WTC11 (cell line): ENCODE data around the gene NCAPD2. TPM values are rescaled to one million over a fixed set of nuclear protein-coding genes. Genes with fewer than 3 reads are reported as not detected.
A peak's percentile ranks its signal among the peaks of the same experiment; 100 is the strongest.

Experiments used
- ATAC-seq: fragments of 200-7000 bp; cut with Tn5 transposase; 2 replicates; pipeline ENCODE4 v1.10.0; 2021; ENCODE audit warnings: mild to moderate bottlenecking, moderate library complexity
- CTCF ChIA-PET: fragments of 300-600 bp; sonication (Branson Sonifier 250); formaldehyde crosslinking; loops from one replicate; lab custom pipeline; 2021; ENCODE audit warnings: antibody characterized with exemption; lab: Charles Lee
- POLR2A ChIA-PET: fragments of 350-600 bp; sonication (Branson Sonifier 250); formaldehyde crosslinking; loops from one replicate; lab custom pipeline; 2021; ENCODE audit warnings: antibody characterized with exemption; lab: Charles Lee
- DNase-seq: peaks from one replicate; pipeline ENCODE4 v3.0.0; 2021; ENCODE audit warnings: low spot score
- H3K27ac Mint-ChIP-seq: 2 replicates; pipeline ENCODE4 v1.8.0; 2021; ENCODE audit warnings: mixed read lengths
- H3K27me3 Mint-ChIP-seq: 2 replicates; pipeline ENCODE4 v1.8.0; 2021; ENCODE audit warnings: low read depth, mild to moderate bottlenecking, moderate library complexity, mixed read lengths
- H3K36me3 Mint-ChIP-seq: 2 replicates; pipeline ENCODE4 v1.8.0; 2021; ENCODE audit warnings: mixed read lengths
- H3K4me1 Mint-ChIP-seq: 2 replicates; pipeline ENCODE4 v1.8.0; 2022; ENCODE audit warnings: mixed read lengths
- H3K4me3 Mint-ChIP-seq: 2 replicates; pipeline ENCODE4 v1.8.0; 2021; ENCODE audit warnings: mild to moderate bottlenecking, moderate library complexity, mixed read lengths
- H3K9me3 Mint-ChIP-seq: 2 replicates; pipeline ENCODE4 v1.8.0; 2021; ENCODE audit warnings: mixed read lengths
- GABPB1 ChIP-seq: sonication (generic); formaldehyde crosslinking; IDR thresholded peaks from 2 replicates; pipeline ENCODE4 v1.8.1; 2023; ENCODE audit warnings: mild to moderate bottlenecking, missing genetic modification reagents
- GTF2I ChIP-seq: fragments of 250-450 bp; sonication (Bioruptor Pico); conservative IDR thresholded peaks from 2 replicates; pipeline ENCODE4 v1.4.0; 2021; ENCODE audit warnings: mild to moderate bottlenecking
- NFE2L1 ChIP-seq: sonication (generic); formaldehyde crosslinking; IDR thresholded peaks from 2 replicates; pipeline ENCODE4 v1.8.1; 2023; ENCODE audit warnings: missing genetic modification reagents
- PRDM15 ChIP-seq: sonication (generic); formaldehyde crosslinking; IDR thresholded peaks from 2 replicates; pipeline ENCODE4 v1.8.0; 2022; ENCODE audit warnings: missing genetic modification reagents
- SP1 ChIP-seq: sonication (generic); formaldehyde crosslinking; conservative IDR thresholded peaks from 2 replicates; pipeline ENCODE4 v1.8.1; 2022; ENCODE audit warnings: missing genetic modification reagents
- USF2 ChIP-seq: sonication (generic); formaldehyde crosslinking; IDR thresholded peaks from 2 replicates; pipeline ENCODE4 v1.8.1; 2023; ENCODE audit warnings: mild to moderate bottlenecking, missing genetic modification reagents, moderate library complexity
- ZNF232 ChIP-seq: sonication (generic); formaldehyde crosslinking; IDR thresholded peaks from 2 replicates; pipeline ENCODE4 v1.8.0; 2022; ENCODE audit warnings: mild to moderate bottlenecking, missing genetic modification reagents
- ZNF317 ChIP-seq: sonication (generic); formaldehyde crosslinking; IDR thresholded peaks from 2 replicates; pipeline ENCODE4 v1.8.1; 2023; ENCODE audit warnings: low read depth, mild to moderate bottlenecking, moderate library complexity, missing genetic modification reagents, borderline replicate concordance
- ZNF423 ChIP-seq: fragments of 250-450 bp; sonication (Bioruptor Pico); IDR thresholded peaks from 2 replicates; pipeline ENCODE4 v2.1.2; 2022; ENCODE audit warnings: mild to moderate bottlenecking, moderate library complexity
- total RNA-seq: library from RNA; stranded (reverse); gene quantifications from 3 replicates; pipeline ENCODE4 v1.2.3, GENCODE V29; 2021
- TF ChIP-seq, protein P1 (sequence below): sonication (generic); formaldehyde crosslinking; IDR thresholded peaks from 2 replicates; pipeline ENCODE4 v1.8.0; 2023; ENCODE audit warnings: mild to moderate bottlenecking, missing genetic modification reagents
- TF ChIP-seq, protein P2 (sequence below): fragments of 250-450 bp; sonication (Bioruptor Pico); IDR thresholded peaks from 2 replicates; pipeline ENCODE4 v2.1.2; 2022; ENCODE audit warnings: mild to moderate bottlenecking, moderate library complexity
- TF ChIP-seq, protein P3 (sequence below): sonication (generic); formaldehyde crosslinking; IDR thresholded peaks from 2 replicates; pipeline ENCODE4 v1.8.0; 2022; ENCODE audit warnings: mild to moderate bottlenecking, missing genetic modification reagents
- TF ChIP-seq, protein P4 (sequence below): sonication (generic); formaldehyde crosslinking; IDR thresholded peaks from 2 replicates; pipeline ENCODE4 v1.8.0; 2022; ENCODE audit warnings: mild to moderate bottlenecking, missing genetic modification reagents

The NCAPD2 gene
- total RNA-seq, 1 experiment from 2014 or later = 141 TPM

DNA sequence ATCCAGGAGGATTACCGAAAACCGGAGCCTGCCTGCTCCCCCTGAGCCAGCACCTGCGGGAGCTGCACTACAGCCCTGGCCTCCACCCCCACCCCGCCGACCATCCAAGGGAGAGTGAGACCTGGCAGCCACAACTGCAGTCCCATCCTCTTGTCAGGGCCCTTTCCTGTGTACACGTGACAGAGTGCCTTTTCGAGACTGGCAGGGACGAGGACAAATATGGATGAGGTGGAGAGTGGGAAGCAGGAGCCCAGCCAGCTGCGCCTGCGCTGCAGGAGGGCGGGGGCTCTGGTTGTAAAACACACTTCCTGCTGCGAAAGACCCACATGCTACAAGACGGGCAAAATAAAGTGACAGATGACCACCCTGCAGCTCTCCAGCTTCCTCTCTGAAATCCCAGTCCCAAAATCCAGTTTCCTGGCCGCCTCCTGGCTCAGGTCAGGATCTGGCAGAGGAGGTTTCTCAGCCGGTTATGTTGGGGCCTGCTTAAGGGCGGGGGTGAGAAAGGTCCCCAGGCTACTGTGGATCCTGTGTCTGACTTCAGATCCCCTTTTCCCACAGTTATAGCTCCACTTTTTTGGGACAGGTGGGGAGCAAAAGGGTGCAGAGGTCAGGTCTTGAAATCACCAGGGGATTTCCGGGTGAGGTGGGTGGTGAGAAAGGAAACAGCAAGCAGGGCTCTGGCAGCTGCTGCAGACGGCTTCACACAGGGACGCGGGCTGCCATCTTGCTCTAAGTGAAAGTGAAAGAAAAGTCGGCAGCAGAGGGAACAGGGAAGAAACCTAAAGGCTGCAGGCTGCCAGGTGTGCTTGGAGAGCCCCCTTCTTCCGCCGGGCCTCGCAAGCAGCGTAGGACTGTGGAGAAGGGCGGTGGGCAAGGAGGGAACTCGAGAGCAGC is 42.3 kb upstream of the NCAPD2 start, which contains the start of gene TAPBPL:
TSS of gene TAPBPL (plus strand) at position 695 of the 897 bp plus-strand sequence. CDS start 207 bp downstream, outside the sequence.
- CTCF ChIA-PET = interaction anchor here (0.8 to 3.9 kb wide), 8 partner anchors 14 to 463 kb away, joined by 3 to 39 read pairs (median 6); partner anchors contain the start of gene VAMP1
- TF ChIP-seq, protein P1, sequence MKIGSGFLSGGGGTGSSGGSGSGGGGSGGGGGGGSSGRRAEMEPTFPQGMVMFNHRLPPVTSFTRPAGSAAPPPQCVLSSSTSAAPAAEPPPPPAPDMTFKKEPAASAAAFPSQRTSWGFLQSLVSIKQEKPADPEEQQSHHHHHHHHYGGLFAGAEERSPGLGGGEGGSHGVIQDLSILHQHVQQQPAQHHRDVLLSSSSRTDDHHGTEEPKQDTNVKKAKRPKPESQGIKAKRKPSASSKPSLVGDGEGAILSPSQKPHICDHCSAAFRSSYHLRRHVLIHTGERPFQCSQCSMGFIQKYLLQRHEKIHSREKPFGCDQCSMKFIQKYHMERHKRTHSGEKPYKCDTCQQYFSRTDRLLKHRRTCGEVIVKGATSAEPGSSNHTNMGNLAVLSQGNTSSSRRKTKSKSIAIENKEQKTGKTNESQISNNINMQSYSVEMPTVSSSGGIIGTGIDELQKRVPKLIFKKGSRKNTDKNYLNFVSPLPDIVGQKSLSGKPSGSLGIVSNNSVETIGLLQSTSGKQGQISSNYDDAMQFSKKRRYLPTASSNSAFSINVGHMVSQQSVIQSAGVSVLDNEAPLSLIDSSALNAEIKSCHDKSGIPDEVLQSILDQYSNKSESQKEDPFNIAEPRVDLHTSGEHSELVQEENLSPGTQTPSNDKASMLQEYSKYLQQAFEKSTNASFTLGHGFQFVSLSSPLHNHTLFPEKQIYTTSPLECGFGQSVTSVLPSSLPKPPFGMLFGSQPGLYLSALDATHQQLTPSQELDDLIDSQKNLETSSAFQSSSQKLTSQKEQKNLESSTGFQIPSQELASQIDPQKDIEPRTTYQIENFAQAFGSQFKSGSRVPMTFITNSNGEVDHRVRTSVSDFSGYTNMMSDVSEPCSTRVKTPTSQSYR (CRISPR knock-in tag) = 0 out of 2 replicates have a peak, but pooled peaks have one; percentile 43
- TF ChIP-seq ZNF423 (peak; percentile 64; the same call in 1 of the 2 replicates), NFE2L1 (CRISPR knock-in tag) (0 out of 2 replicates have a peak, but pooled peaks have one; percentile 22), ZNF232 (CRISPR knock-in tag) (no peak), PRDM15 (CRISPR knock-in tag) (peak; percentile 82), USF2 (CRISPR knock-in tag) (peak; percentile 75), SP1 (CRISPR knock-in tag) (peak; percentile 52; the same call in 1 of the 2 replicates), GTF2I (CRISPR knock-in tag) (no peak), GABPB1 (CRISPR knock-in tag) (peak; percentile 52; the same call in 1 of the 2 replicates), ZNF317 (CRISPR knock-in tag) (0 out of 2 replicates have a peak, but pooled peaks have one; percentile 16)
- TF ChIP-seq, protein P2, sequence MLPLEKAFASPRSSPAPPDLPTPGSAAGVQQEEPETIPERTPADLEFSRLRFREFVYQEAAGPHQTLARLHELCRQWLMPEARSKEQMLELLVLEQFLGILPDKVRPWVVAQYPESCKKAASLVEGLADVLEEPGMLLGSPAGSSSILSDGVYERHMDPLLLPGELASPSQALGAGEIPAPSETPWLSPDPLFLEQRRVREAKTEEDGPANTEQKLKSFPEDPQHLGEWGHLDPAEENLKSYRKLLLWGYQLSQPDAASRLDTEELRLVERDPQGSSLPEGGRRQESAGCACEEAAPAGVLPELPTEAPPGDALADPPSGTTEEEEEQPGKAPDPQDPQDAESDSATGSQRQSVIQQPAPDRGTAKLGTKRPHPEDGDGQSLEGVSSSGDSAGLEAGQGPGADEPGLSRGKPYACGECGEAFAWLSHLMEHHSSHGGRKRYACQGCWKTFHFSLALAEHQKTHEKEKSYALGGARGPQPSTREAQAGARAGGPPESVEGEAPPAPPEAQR (CRISPR knock-in tag) = no peak
- TF ChIP-seq, protein P3, sequence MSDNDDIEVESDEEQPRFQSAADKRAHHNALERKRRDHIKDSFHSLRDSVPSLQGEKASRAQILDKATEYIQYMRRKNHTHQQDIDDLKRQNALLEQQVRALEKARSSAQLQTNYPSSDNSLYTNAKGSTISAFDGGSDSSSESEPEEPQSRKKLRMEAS (CRISPR knock-in tag) = peak; percentile 49; the same call in 1 of the 2 replicates
- TF ChIP-seq, protein P4, sequence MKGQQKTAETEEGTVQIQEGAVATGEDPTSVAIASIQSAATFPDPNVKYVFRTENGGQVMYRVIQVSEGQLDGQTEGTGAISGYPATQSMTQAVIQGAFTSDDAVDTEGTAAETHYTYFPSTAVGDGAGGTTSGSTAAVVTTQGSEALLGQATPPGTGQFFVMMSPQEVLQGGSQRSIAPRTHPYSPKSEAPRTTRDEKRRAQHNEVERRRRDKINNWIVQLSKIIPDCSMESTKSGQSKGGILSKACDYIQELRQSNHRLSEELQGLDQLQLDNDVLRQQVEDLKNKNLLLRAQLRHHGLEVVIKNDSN (CRISPR knock-in tag) = 0 out of 2 replicates have a peak, but pooled peaks have one; percentile 43
- TF ChIP-seq, all 79 proteins: peak for 10
- DNase-seq (peak; percentile 54), ATAC-seq (peak; percentile 50)
- Mint-ChIP-seq H3K36me3 (no peaks in the 10 kb centered on the region), H3K27ac (peak within 1 kb of the TSS; percentile 92), H3K27me3 (no peaks in the 10 kb centered on the region), H3K4me1 (peaks cover 39% of the 10 kb centered on the region), H3K9me3 (no peaks in the 10 kb centered on the region), H3K4me3 (peak within 1 kb of the TSS; percentile 51)
- POLR2A ChIA-PET = interaction anchor here (0.9 to 2.3 kb wide), 5 partner anchors 17 to 115 kb away, joined by 3 to 16 read pairs (median 9); partner anchors contain the start of genes MRPL51, SCNN1A and VAMP1
